NB4 (cell line): ENCODE measurements around the gene RAP1GAP.

Experiments used
- DNase-seq: peaks from one replicate; pipeline ENCODE4 v3.0.0; 2010; ENCODE audit warnings: low read depth
- H3K4me3 ChIP-seq: one replicate; pipeline ENCODE4 v1.5.1; 2011; ENCODE audit warnings: mild to moderate bottlenecking, low read depth, low read length, moderate library complexity
- MYC ChIP-seq: IDR thresholded peaks from 2 replicates; pipeline ENCODE4 v1.6.1; 2011; ENCODE audit warnings: low read depth, low read length
- POLR2A ChIP-seq: IDR thresholded peaks from 2 replicates; pipeline ENCODE4 v1.6.1; 2011; ENCODE audit warnings: mild to moderate bottlenecking; ENCODE audit not compliant: insufficient read length; ENCODE audit errors: extremely low read depth
- TF ChIP-seq, protein P1 (sequence below): IDR thresholded peaks from 2 replicates; pipeline ENCODE4 v1.6.1; 2011; ENCODE audit warnings: low read depth, low read length
- TF ChIP-seq, protein P2 (sequence below): IDR thresholded peaks from one replicate; pipeline ENCODE4 v1.5.1; 2012; ENCODE audit warnings: low read depth, low read length

RAP1GAP gene

DNA sequence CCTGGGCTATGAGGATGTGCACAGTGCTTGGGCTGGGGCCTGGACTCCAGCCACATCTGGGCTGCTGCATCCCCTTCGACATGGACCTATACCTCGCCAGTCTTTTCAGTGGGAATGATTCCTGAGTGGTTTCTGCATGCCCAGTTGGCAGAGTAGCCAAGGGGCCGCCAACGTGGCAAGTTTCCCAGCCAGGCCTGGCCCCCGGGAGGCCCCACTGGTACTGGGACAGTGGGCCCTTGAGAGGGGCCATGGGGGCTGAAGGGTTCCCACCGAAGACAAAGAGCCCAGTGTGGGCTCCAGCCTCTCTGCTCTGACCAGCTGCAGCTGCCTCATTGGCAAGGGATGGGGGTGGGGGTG lies 15.4 kb downstream of the RAP1GAP start:
- TF ChIP-seq, protein P1, sequence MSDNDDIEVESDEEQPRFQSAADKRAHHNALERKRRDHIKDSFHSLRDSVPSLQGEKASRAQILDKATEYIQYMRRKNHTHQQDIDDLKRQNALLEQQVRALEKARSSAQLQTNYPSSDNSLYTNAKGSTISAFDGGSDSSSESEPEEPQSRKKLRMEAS = no peak
- TF ChIP-seq MYC = no peak
- DNase-seq = no peak
- H3K4me3 ChIP-seq = no peak overlapping the region

DNA sequence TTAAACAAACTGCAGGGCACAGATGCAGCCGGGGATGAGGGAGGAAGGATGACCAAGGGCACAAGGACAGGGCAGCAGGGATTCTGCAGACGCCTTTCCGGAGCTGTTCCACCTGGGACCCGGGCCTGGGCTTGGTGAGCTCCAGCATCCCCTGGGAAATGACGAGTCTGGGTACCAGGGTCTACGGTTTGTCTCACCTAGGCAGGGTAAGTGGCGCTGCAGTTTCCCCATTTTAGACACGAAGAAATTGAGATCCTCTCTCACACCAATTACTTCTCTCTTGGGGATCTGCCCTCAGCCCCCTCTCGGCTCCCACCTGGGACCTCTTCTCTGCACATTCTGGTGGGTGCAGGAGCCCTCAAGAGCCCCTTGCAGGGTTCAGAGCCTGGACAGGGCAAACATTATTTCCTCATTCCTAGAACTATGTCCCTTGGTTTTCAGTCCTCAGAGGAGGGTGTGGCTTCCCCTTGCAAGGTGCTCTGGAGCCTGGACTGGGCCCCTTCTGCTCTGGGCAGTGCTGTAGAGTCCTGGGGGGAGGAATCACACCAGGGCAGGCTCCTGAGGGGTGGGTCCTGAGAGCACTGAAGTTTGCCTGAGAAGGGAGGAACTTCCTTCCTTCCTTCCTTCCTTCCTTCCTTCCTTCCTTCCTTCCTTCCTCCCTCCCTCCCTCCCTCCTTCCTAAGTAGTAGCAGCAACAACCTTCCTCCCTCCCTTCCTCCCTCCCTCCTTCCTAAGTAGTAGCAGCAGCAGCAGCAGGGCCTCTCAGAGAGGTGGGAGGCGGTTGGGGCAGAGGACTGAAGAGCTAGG lies 16.0 kb downstream of the RAP1GAP start:
- no peak for DNase-seq
- TF ChIP-seq, protein P1 = no peak
- TF ChIP-seq, protein P2, sequence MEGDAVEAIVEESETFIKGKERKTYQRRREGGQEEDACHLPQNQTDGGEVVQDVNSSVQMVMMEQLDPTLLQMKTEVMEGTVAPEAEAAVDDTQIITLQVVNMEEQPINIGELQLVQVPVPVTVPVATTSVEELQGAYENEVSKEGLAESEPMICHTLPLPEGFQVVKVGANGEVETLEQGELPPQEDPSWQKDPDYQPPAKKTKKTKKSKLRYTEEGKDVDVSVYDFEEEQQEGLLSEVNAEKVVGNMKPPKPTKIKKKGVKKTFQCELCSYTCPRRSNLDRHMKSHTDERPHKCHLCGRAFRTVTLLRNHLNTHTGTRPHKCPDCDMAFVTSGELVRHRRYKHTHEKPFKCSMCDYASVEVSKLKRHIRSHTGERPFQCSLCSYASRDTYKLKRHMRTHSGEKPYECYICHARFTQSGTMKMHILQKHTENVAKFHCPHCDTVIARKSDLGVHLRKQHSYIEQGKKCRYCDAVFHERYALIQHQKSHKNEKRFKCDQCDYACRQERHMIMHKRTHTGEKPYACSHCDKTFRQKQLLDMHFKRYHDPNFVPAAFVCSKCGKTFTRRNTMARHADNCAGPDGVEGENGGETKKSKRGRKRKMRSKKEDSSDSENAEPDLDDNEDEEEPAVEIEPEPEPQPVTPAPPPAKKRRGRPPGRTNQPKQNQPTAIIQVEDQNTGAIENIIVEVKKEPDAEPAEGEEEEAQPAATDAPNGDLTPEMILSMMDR = no peak
- TF ChIP-seq MYC (no peak), POLR2A (no peak)
- no peak overlapping the region for H3K4me3 ChIP-seq

DNA sequence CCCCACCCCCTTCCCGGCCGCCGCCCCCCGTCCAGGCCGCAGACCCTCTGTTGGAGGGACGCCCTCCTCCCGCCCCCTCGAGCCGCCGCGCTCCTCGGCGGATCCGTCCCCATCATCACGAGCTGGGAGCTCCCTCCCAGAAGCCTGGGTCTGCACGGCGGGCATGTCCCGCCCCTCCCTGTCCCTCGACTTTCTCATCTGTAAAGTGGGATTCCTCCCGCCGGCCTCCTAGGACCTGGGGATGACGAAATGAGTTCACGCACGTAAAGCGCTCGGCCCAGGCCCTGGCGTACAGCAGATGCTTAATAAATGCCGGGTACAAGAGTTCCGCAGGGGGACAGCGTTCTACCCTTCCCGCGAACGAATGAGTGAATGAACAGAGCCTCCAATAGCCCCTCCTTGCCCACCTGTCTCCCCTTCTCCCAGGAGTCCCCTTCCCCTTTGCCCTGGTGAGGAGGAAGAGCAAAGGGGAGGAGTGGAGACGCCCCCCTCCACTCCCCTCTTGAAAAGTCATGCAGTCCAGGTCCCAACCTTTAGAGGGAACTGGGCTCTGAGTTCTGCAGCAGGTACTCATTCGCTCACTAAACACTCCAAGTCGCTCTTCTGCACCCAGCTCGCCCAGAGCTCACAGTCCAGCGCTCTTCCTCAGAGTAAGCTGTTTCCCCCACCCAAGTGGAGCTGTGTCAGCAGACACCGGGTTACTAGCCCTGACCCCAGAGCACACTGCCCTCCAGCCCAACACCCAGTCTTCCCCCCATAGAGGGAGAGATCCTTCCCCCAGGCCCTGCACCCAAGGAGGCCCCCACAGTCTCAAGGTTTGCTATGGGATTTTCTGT lies 16.8 kb downstream of the RAP1GAP start:
- H3K4me3 ChIP-seq = no peak overlapping the region
- DNase-seq = no peak
- TF ChIP-seq, protein P2 = no peak
- TF ChIP-seq POLR2A (no peak), MYC (no peak)
- TF ChIP-seq, protein P1 = no peak

DNA sequence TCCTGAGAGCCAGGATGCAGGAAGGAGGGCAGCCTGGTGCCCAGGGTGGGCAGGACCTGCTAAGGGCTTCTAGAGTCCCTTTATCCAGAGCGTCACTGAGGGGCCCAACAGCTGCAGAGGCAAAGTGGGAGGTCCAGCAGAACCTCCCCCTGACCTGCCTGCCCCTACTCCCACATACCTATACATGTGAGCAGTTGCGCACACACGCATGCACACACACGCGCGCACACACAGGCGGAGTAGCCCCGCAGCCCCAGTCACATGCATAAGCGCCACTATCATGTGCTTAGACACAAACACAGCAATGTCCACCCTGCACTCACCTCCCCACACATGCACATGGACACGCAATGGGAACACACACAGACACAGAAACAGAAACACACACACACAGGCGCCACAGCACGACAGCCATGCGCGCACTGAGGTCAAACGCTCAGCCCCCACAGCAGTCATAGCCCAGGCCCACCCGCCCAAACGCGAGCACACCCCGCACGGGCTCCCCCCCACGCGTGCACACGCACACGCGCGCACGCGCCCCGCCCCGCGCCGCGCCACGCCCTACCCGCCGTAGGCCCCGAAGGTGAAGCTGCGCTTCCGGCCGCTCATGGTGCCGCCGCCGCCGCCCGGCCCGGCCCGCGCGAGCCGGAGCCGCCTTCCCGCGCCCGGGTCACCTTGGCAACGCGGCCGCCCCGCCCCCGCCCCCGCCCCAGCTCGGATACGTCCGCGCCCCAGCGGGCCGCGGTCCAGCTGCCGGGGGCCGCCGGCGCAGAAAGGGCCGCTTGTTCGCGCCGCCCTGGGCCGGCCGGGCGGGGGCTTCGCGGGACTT lies 17.7 kb downstream of the RAP1GAP start:
- peak overlapping the region; percentile 32 for H3K4me3 ChIP-seq
- DNase-seq = peak; percentile 54
- TF ChIP-seq, protein P2 = no peak
- TF ChIP-seq MYC = no peak
- TF ChIP-seq, protein P1 = no peak
- TF ChIP-seq POLR2A = no peak

DNA sequence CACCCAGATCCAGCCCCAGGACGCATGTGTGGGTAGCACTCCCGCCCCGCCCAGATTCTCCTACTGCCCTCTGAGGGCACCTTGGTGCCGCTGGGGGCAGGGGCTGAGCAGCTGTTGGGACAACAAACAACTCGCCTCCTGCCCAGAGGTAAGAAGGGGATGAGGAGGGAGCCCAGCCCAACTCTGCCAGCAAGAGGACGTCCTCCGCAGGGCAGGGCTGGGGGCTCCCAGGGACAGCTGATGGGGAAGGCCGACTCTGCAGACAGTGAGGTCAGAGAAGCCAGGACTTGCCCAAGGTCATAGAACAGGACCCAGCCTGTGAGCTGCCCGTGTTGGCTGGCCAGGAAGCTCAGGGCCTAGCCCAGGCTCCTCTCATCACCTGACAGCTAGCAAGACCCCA lies 18.8 kb downstream of the RAP1GAP start:
- DNase-seq = no peak
- TF ChIP-seq POLR2A (no peak), MYC (no peak)
- TF ChIP-seq, protein P1 = no peak
- TF ChIP-seq, protein P2 = no peak
- H3K4me3 ChIP-seq = no peak overlapping the region
